Astrocyte of the cerebellum (primary cell): ENCODE measurements around the gene CXXC4.

Source experiments
- DNase-seq: peaks from one replicate; pipeline ENCODE4 v3.0.0-alpha.2; 2011; ENCODE audit warnings: low read depth
- H3K4me3 ChIP-seq: 2 replicates; pipeline ENCODE4 v1.5.1; 2011; ENCODE audit warnings: mild to moderate bottlenecking, low read depth, low read length, moderate library complexity
- in situ Hi-C: cut with HindIII; loops from 2 replicates; pipeline ENCODE4 v1.10.0; 2017; ENCODE audit warnings: low sequenced_read_pairs
- TF ChIP-seq, protein P1 (sequence below): IDR thresholded peaks from 2 replicates; pipeline ENCODE4 v1.5.1; 2012; ENCODE audit warnings: low read length, low read depth, moderate library complexity, mild to moderate bottlenecking; ENCODE audit errors: missing control alignments

Gene CXXC4

DNA sequence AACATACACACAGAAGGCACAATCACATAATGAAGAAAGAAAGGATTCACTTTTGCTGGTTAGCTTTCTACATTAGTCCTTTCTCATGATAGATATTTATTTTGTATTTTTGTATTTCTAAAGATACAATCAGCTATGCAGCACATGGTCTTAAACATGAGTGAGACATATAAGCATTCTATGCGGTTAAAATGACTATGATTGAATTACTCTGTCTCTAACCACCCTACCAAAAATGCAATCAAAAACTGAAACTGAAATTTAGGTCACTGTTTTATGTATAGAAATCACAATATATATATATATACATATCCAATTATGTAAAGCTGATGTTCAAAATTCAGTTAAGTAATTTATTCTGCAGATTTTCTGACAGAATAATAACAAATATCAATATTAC is 21.9 kb downstream of the CXXC4 start:
- TF ChIP-seq, protein P1, sequence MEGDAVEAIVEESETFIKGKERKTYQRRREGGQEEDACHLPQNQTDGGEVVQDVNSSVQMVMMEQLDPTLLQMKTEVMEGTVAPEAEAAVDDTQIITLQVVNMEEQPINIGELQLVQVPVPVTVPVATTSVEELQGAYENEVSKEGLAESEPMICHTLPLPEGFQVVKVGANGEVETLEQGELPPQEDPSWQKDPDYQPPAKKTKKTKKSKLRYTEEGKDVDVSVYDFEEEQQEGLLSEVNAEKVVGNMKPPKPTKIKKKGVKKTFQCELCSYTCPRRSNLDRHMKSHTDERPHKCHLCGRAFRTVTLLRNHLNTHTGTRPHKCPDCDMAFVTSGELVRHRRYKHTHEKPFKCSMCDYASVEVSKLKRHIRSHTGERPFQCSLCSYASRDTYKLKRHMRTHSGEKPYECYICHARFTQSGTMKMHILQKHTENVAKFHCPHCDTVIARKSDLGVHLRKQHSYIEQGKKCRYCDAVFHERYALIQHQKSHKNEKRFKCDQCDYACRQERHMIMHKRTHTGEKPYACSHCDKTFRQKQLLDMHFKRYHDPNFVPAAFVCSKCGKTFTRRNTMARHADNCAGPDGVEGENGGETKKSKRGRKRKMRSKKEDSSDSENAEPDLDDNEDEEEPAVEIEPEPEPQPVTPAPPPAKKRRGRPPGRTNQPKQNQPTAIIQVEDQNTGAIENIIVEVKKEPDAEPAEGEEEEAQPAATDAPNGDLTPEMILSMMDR = no peak
- H3K4me3 ChIP-seq = no peak overlapping the region
- no peak for DNase-seq
- in situ Hi-C loops = no loop called here

DNA sequence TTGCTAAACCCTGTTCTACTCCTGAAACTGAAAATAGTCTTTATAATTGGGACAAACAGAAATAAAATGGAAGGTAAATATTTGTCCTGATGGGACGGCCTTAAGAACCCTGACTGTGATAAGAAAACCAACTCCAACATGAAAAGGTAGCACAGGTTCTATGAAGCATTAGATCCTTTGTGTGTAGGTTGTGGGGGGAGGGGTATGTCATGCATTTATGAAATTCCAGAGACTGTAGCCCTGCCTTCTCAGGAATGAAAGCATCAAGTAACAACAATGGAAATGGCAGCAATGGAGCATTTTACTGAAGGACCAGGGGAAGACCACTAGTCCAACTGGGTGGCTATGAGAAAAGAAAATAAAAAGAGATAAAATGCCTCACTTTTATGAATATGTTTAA is 23.9 kb downstream of the CXXC4 start:
- in situ Hi-C loops = no loop called here
- TF ChIP-seq, protein P1 = no peak
- DNase-seq = no peak
- no peak overlapping the region for H3K4me3 ChIP-seq

DNA sequence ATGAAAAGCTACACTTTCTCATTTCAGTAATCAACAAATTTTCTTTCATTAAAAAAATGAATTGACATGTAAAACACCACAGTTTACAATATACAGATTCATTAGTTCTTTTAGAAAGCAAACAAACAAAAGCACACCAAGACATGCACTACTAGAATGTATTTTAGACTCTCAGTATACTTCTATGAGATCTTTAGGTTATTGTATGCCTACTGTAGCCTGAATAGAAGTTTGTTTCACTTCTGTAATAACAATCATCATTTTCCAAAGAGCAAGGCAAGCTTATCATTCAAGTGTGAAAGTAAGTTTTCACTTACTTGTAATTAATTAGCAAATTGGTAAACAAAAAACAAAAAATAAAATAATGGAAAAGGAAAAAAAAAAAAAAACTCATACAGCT is 24.9 kb downstream of the CXXC4 start:
- TF ChIP-seq, protein P1 = no peak
- in situ Hi-C loops = no loop called here
- H3K4me3 ChIP-seq = no peak overlapping the region
- no peak for DNase-seq

DNA sequence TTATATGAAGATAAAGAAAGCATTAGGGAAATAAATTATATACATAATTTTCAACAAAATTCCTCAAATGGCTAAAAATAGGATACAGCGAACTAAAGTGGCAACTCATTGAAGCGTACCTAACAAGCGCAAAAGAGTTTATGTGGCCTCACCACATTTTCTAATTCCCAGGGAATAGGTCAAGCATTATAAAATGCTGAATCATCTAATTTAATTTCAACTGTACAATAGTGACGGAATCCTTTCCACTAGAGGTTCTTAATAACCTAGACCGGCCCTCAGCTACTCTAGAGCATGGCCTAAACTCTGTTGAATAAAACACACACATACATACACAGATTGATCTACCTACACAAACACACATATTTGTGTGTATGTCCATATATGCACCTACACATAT is 29.1 kb downstream of the CXXC4 start:
- in situ Hi-C loops = no loop called here
- H3K4me3 ChIP-seq = no peak overlapping the region
- TF ChIP-seq, protein P1 = no peak
- no peak for DNase-seq

DNA sequence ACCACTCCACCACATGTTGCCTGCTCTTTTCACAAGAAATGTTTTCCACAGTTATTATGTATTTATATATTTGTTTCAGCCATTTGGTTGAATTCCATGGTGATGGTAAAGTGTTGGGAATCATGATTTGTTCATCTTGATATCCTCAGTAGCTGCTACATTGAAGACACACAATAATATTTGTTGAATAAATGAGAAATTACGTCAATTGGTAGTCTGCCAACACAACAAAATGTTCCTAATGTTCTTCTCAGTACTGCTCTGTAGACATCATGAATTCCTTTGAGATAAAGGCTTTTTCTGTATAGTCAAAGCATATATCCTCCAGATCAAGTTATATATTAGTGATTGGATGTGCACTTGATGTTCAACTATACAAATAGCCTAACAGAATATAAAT is 29.5 kb downstream of the CXXC4 start:
- no peak for DNase-seq
- TF ChIP-seq, protein P1 = no peak
- in situ Hi-C loops = no loop called here
- no peak overlapping the region for H3K4me3 ChIP-seq

DNA sequence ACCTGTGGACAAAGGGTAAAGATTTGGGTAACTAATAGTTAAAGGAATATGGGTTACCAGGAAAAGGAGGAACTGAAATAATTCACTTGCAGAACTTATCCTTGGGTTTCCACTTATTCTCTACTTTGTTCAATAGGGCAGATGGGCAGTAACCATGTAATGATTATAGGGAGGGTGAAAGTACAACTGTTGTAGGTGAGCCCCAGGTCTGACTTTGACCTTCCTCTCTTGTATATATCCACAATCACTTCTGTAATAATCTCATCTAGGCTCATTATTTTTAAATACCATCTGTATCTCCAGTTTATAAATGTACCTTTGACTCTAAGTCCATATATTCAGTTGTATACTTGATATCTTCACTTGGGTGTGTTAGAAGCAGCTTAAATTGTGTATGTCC is 32.1 kb downstream of the CXXC4 start:
- no peak overlapping the region for H3K4me3 ChIP-seq
- no peak for DNase-seq
- TF ChIP-seq, protein P1 = no peak
- in situ Hi-C loops = no loop called here
